Thyroid gland (tissue), 4 donors: ENCODE measurements around the gene DNAJC17. TPM values are rescaled to one million over a fixed set of nuclear protein-coding genes. Genes with fewer than 3 reads are reported as not detected.
A peak's percentile ranks its signal among the peaks of the same experiment; 100 is the strongest.

Source experiments
- DNase-seq, 2 donors: peaks; one replicate each; pipeline ENCODE4 v3.0.0-alpha.2; 2019
- H3K27ac ChIP-seq, 3 donors: fragments of 200-600 bp; sonication (generic); 1 replicate in 2 of 3; 2 replicates in 1 of 3; pipeline ENCODE4 v1.5.1; 2016 to 2019; ENCODE audit warnings: mild to moderate bottlenecking in 1 of 3, moderate library complexity in 1 of 3
- H3K27me3 ChIP-seq: fragments of 200-600 bp; sonication (generic); one replicate; pipeline ENCODE4 v1.5.1; 2019
- H3K36me3 ChIP-seq, 2 donors: fragments of 200-600 bp; sonication (generic); one replicate each; pipeline ENCODE4 v1.5.1; 2016 to 2019
- H3K4me1 ChIP-seq, 2 donors: fragments of 200-600 bp; sonication (generic); one replicate each; pipeline ENCODE4 v1.5.1; 2017 to 2019
- H3K4me3 ChIP-seq, 3 donors: fragments of 200-600 bp; sonication (generic); replicated peaks in 1 of 3; 1 replicate in 2 of 3; 2 replicates in 1 of 3; pipeline ENCODE4 v1.5.1; 2016; ENCODE audit warnings: mild to moderate bottlenecking in 1 of 3
- H3K9me3 ChIP-seq: fragments of 200-600 bp; sonication (generic); one replicate; pipeline ENCODE4 v1.5.1; 2017
- POLR2A ChIP-seq, 2 donors: fragments of 450-650 bp; IDR thresholded peaks; one replicate each; pipeline ENCODE4 v1.6.1; 2017; ENCODE audit warnings: antibody characterized with exemption in 2 of 2, mild to moderate bottlenecking in 2 of 2, moderate library complexity in 1 of 2
- WGBS, 2 donors: methylation state at CpG; one replicate each; pipeline ENCODE4 v1.1.5; 2017; 5-methylcytosine and 5-hydroxymethylcytosine counted together
- intact Hi-C: fragments of 100-400 bp; cut with DNase I; formaldehyde crosslinking; loops from one replicate; pipeline ENCODE4 v1.15.1; 2023
- total RNA-seq, 4 donors: library from RNA; depleted of rRNA; stranded (reverse); fragments of >200 nt; gene quantifications; one replicate each; pipeline ENCODE4 v1.2.3, GENCODE V29; 2016
- TF ChIP-seq, protein P1 (sequence below), 6 experiments: fragments of 200-600 bp in 3 of 6; fragments of 450-650 bp in 3 of 6; sonication (generic) in 3 of 6; IDR thresholded peaks; one replicate each; pipeline ENCODE4 v1.5.1; 2016 to 2019; ENCODE audit warnings: antibody characterized with exemption in 6 of 6, mild to moderate bottlenecking in 2 of 6, inconsistent platforms in 1 of 6, moderate library complexity in 1 of 6

The DNAJC17 gene
- total RNA-seq, 4 donors from 2014 or later, result 21.6 to 51.9 (median 45.8) TPM

DNA sequence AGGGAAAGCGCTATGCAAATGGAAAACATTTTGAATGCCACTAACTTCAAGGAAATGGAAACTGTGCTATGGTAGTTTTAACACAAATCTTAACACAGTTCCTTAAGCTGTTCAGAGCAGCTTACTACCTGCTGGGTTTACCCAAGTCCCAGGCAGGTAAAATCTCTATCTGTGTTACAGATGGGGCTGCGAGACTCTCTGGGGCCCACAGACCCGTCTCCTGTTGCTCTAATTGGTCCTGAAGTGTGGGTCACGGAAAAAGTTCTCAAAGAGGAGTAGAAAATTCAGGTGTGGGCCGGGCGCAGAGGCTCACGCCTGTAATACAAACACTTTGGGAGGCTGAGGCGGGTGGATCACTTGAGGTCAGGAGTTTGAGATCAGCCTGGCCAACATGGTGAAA is 17.3 kb downstream of the DNAJC17 start:
- Histone ChIP-seq H3K4me3 (no peak overlapping the region), H3K27me3 (no peaks in the 10 kb centered on the region), H3K27ac (no peak overlapping the region), H3K4me1 (peaks cover 25 to 41% of the 10 kb centered on the region in 2 donors), H3K9me3 (no peaks in the 10 kb centered on the region), H3K36me3 (no peaks in the 10 kb centered on the region)
- TF ChIP-seq, protein P1, sequence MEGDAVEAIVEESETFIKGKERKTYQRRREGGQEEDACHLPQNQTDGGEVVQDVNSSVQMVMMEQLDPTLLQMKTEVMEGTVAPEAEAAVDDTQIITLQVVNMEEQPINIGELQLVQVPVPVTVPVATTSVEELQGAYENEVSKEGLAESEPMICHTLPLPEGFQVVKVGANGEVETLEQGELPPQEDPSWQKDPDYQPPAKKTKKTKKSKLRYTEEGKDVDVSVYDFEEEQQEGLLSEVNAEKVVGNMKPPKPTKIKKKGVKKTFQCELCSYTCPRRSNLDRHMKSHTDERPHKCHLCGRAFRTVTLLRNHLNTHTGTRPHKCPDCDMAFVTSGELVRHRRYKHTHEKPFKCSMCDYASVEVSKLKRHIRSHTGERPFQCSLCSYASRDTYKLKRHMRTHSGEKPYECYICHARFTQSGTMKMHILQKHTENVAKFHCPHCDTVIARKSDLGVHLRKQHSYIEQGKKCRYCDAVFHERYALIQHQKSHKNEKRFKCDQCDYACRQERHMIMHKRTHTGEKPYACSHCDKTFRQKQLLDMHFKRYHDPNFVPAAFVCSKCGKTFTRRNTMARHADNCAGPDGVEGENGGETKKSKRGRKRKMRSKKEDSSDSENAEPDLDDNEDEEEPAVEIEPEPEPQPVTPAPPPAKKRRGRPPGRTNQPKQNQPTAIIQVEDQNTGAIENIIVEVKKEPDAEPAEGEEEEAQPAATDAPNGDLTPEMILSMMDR (IDR thresholded peaks at IDR 0.05), result no peak
- TF ChIP-seq POLR2A (IDR thresholded peaks at IDR 0.05), result no peak
- DNase-seq, result peak in 1 of 2 donors; percentile 23
- intact Hi-C loops, result no loop called here
- WGBS, 2 donors, result 94 to 96% methylated on average over 8 of the region's 8 CpGs

DNA sequence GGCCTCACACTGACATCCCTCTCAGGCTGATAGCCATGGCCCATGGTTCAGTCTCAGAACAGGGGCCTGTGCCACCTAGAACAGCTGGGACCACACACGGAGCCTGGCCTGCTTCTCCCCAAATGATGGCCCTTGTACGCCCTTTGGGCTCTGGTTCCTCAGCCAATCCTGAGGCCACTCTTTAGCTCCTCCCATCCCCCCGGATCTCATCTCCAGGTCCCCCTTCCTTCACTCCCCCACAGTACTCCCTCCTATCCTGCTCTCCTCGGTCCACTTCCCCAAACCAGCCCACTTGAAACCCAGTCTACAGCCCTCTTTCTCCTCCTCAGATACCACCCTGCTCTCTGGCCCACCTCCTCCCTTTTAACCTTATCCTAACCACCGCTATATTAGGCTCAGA is 18.2 kb downstream of the DNAJC17 start:
- H3K27me3 ChIP-seq, result no peaks in the 10 kb centered on the region
- H3K9me3 ChIP-seq, result no peaks in the 10 kb centered on the region
- 60 to 65% methylated on average over 5 of the region's 5 CpGs for WGBS, 2 donors
- DNase-seq, result no peak
- intact Hi-C loops, result no loop called here
- H3K27ac ChIP-seq, result no peak overlapping the region
- no peak overlapping the region for H3K4me3 ChIP-seq
- TF ChIP-seq POLR2A (IDR thresholded peaks at IDR 0.05), result no peak
- TF ChIP-seq, protein P1 (IDR thresholded peaks at IDR 0.05), result no peak
- no peaks in the 10 kb centered on the region for H3K36me3 ChIP-seq
- H3K4me1 ChIP-seq, result peaks cover 25 to 41% of the 10 kb centered on the region in 2 donors

DNA sequence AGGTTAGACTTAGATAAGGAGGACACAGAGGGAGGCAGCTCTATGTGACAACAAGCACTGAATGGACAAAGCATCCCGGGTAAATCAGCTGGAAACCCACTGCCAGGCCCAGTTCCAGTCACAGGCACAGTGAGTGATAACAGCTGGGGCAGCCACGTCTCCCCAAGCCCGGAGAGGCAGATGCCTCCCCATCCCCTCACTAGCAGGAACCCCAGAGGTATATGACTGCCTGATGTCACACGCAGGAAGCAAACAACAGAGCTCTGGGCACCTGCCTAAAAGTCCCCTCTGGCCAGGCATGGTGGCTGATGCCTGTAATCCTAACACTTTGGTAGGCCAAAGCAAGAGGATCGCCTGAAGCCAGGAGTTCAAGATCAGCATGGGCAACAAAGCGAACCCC is 19.3 kb downstream of the DNAJC17 start:
- Histone ChIP-seq H3K27ac (peak overlapping the region; percentile 21 to 72 (median 56)), H3K4me1 (peaks cover 25 to 41% of the 10 kb centered on the region in 2 donors), H3K4me3 (no peak overlapping the region), H3K27me3 (no peaks in the 10 kb centered on the region), H3K36me3 (no peaks in the 10 kb centered on the region), H3K9me3 (no peaks in the 10 kb centered on the region)
- WGBS, 2 donors, result 43 to 71% methylated on average over 1 to 6 of the region's 6 CpGs
- DNase-seq, result no peak
- intact Hi-C loops, result no loop called here
- TF ChIP-seq, protein P1 (IDR thresholded peaks at IDR 0.05), result no peak
- no peak for TF ChIP-seq POLR2A (IDR thresholded peaks at IDR 0.05)

DNA sequence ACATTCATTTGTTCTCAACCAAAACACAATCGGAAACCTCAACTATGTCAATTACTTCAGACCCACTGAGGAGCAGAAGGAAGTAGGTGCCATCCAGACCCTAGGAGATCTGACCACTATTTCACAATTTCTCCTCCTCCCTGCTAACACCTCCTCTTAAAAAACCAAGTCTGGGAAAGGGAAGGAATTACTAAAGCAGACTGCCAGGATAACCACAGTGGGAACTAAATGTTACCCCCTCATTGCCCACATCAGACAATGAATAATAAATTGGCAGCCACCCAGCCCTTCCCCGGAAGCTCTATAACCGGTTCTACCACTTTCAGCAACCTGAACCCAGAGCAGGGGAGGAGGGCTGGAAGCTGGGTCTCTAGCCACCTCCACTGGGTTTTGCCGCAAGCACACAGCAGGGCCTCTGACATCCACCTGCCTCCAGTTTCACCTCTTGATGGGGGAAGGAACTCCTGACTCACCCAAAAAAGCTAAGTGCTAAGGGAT is 19.9 kb downstream of the DNAJC17 start:
- peak; percentile 83 to 84 for DNase-seq
- Histone ChIP-seq H3K27me3 (no peaks in the 10 kb centered on the region), H3K4me3 (no peak overlapping the region), H3K4me1 (peaks cover 25 to 41% of the 10 kb centered on the region in 2 donors), H3K9me3 (no peaks in the 10 kb centered on the region), H3K36me3 (no peaks in the 10 kb centered on the region), H3K27ac (peak overlapping the region; percentile 47 to 72 (median 56))
- intact Hi-C loops, result no loop called here
- TF ChIP-seq POLR2A (IDR thresholded peaks at IDR 0.05), result no peak
- TF ChIP-seq, protein P1 (IDR thresholded peaks at IDR 0.05), result no peak
- WGBS, 2 donors, result 12 to 21% methylated on average over 4 of the region's 4 CpGs

DNA sequence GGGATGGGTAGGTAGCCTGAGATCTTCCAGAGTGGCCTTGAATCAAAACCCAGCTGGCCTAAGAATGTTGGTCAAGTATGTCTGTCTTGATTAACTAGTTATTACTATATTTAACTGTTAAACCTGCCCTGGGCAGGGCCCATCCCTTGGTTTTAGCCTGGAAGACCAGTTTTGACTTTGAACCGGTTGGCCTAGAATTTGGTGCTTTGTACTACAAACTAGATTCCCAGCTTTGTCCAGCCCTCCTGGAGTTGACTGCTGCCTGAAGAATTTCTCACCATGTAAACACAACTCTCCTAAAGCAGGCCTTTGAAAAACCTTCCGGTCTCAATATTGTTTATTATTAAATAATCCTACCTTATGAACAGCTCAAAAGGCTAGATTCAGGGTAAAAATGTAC is 21.5 kb downstream of the DNAJC17 start:
- Histone ChIP-seq H3K36me3 (no peaks in the 10 kb centered on the region), H3K27me3 (no peaks in the 10 kb centered on the region), H3K4me3 (no peak overlapping the region), H3K4me1 (peaks cover 25 to 41% of the 10 kb centered on the region in 2 donors), H3K27ac (peak overlapping the region; percentile 47 to 61 (median 56)), H3K9me3 (no peaks in the 10 kb centered on the region)
- intact Hi-C loops, result no loop called here
- WGBS, 2 donors, result 34 to 59% methylated on average over 2 of the region's 2 CpGs
- TF ChIP-seq, protein P1 (IDR thresholded peaks at IDR 0.05), result no peak
- TF ChIP-seq POLR2A (IDR thresholded peaks at IDR 0.05), result no peak
- peak; percentile 27 to 29 for DNase-seq
